HepG2 (cell line): Measurements from ENCODE around the gene TLK2. TPM values are rescaled to one million over a fixed set of nuclear protein-coding genes. Genes with fewer than 3 reads are reported as not detected.

Source experiments
- ATAC-seq: fragments of 200-7000 bp; cut with Tn5 transposase; 3 replicates; pipeline ENCODE4 v1.9.1; 2020; ENCODE audit warnings: mild to moderate bottlenecking, moderate library complexity
- BruUV-seq: library from RNA; stranded (reverse); fragments of 400-500 nt; replicated peaks from 2 replicates; lab custom pipeline; 2021; lab: Mats Ljungman, UMichigan
- CTCF ChIA-PET: fragments of 300-600 bp; formaldehyde crosslinking; extraction: SDS; loops from one replicate; lab custom pipeline; 2021; ENCODE audit warnings: low total read pairs, inconsistent platforms, low intra/inter-chr PET ratio; lab: Yijun Ruan, JAX
- POLR2A ChIA-PET: fragments of 350-600 bp; sonication (Branson Sonifier 250); formaldehyde crosslinking; loops from one replicate; lab custom pipeline; 2020; ENCODE audit warnings: antibody characterized with exemption, inconsistent platforms; lab: Yijun Ruan, JAX
- DNase-seq: peaks from one replicate; pipeline ENCODE4 v3.0.0-alpha.2; 2015; ENCODE audit warnings: low spot score
- FAIRE-seq: peaks from 3 replicates; lab custom pipeline; 2011; peaks lifted over from hg19 to GRCh38; lab: Jason Lieb, UNC
- H2AFZ ChIP-seq: one replicate; pipeline ENCODE4 v1.6.1; 2011; ENCODE audit warnings: low read length, inconsistent platforms
- H3K27ac ChIP-seq: fragments of 300-600 bp; 3 replicates; pipeline ENCODE4 v1.8.0; 2011; ENCODE audit warnings: mixed run types, mild to moderate bottlenecking, mixed read lengths, low read length, inconsistent platforms; ENCODE audit not compliant: insufficient read depth; ENCODE audit errors: extremely low read length
- H3K27me3 ChIP-seq, 2 experiments: fragments of 200-600 bp in 1 of 2; 2 replicates in 1 of 2; 3 replicates in 1 of 2; pipeline versions ENCODE4 v1.6.0 to v1.8.0; 2011; ENCODE audit warnings: low read length in 2 of 2, mild to moderate bottlenecking in 2 of 2, moderate library complexity in 2 of 2, inconsistent platforms in 1 of 2; ENCODE audit not compliant: insufficient read depth in 2 of 2, control insufficient read depth in 1 of 2
- H3K36me3 ChIP-seq, 2 experiments: fragments of 200-600 bp in 1 of 2; replicated peaks in 1 of 2; 2 replicates in 1 of 2; 3 replicates in 1 of 2; pipeline versions ENCODE4 v1.5.1 to v1.8.0; 2011; ENCODE audit warnings: low read length in 2 of 2, inconsistent platforms in 1 of 2; ENCODE audit not compliant: insufficient read depth in 2 of 2, control insufficient read depth in 1 of 2
- H3K4me1 ChIP-seq: 2 replicates; pipeline ENCODE4 v1.5.1; 2012; ENCODE audit warnings: low read length, inconsistent platforms; ENCODE audit not compliant: insufficient read depth
- H3K4me2 ChIP-seq: 2 replicates; pipeline ENCODE4 v1.6.0; 2011; ENCODE audit warnings: low read depth, low read length, inconsistent platforms
- H3K4me3 ChIP-seq, 3 experiments: fragments of 200-600 bp in 1 of 3; sonication (generic), shearing (Covaris generic) in 1 of 3; replicated peaks in 1 of 3; 2 replicates each; pipeline ENCODE4 v1.5.1; 2011 to 2016; ENCODE audit warnings: low read length in 3 of 3, inconsistent platforms in 2 of 3, low read depth in 2 of 3, mild to moderate bottlenecking in 2 of 3, control low read depth in 1 of 3, mixed read lengths in 1 of 3; ENCODE audit not compliant: insufficient read depth in 1 of 3
- H3K79me2 ChIP-seq: one replicate; pipeline ENCODE4 v1.6.1; 2011; ENCODE audit warnings: low read length, inconsistent platforms; ENCODE audit not compliant: insufficient read depth
- H3K9ac ChIP-seq: 2 replicates; pipeline ENCODE4 v1.6.0; 2011; ENCODE audit warnings: mild to moderate bottlenecking, low read depth, low read length, inconsistent platforms; ENCODE audit not compliant: insufficient read depth
- H3K9me3 ChIP-seq: 2 replicates; pipeline ENCODE4 v1.5.1; 2012; ENCODE audit warnings: mild to moderate bottlenecking, low read length
- H4K20me1 ChIP-seq: 2 replicates; pipeline ENCODE4 v1.6.0; 2011; ENCODE audit warnings: inconsistent platforms, mild to moderate bottlenecking, low read length, moderate library complexity; ENCODE audit not compliant: insufficient read depth
- ATF4 ChIP-seq, 2 experiments: fragments of 450-650 bp in 1 of 2; sonication (generic) in 1 of 2; formaldehyde crosslinking; IDR thresholded peaks; 2 replicates each; pipeline versions ENCODE4 v1.5.0 to v1.8.0; 2020 to 2022; ENCODE audit warnings: mild to moderate bottlenecking in 1 of 2, missing genetic modification reagents in 1 of 2
- ATF5 ChIP-seq: sonication (generic); formaldehyde crosslinking; IDR thresholded peaks from 2 replicates; pipeline ENCODE4 v1.4.0; 2020; ENCODE audit warnings: mild to moderate bottlenecking, low read depth, missing genetic modification reagents
- JDP2 ChIP-seq: sonication (generic); formaldehyde crosslinking; IDR thresholded peaks from 2 replicates; pipeline ENCODE4 v1.8.1; 2022; ENCODE audit warnings: missing genetic modification reagents, borderline replicate concordance
- NAIF1 ChIP-seq: sonication (generic); formaldehyde crosslinking; IDR thresholded peaks from 2 replicates; pipeline ENCODE4 v1.5.0; 2020; ENCODE audit warnings: mild to moderate bottlenecking, missing genetic modification reagents, borderline replicate concordance
- NFE2 ChIP-seq: sonication (generic); formaldehyde crosslinking; IDR thresholded peaks from 2 replicates; pipeline ENCODE4 v1.4.0; 2020; ENCODE audit warnings: missing genetic modification reagents
- PHF8 ChIP-seq: sonication (generic); formaldehyde crosslinking; IDR thresholded peaks from 2 replicates; pipeline ENCODE4 v1.5.0; 2020; ENCODE audit warnings: missing genetic modification reagents
- SAFB2 ChIP-seq: sonication (generic); formaldehyde crosslinking; IDR thresholded peaks from 2 replicates; pipeline ENCODE4 v1.5.1; 2020; ENCODE audit warnings: missing genetic modification reagents, low read depth, mild to moderate bottlenecking, borderline replicate concordance
- ZNF513 ChIP-seq: sonication (generic); formaldehyde crosslinking; conservative IDR thresholded peaks from 2 replicates; pipeline ENCODE4 v1.5.0; 2020; ENCODE audit warnings: missing genetic modification reagents
- ZNF550 ChIP-seq: sonication (generic); formaldehyde crosslinking; IDR thresholded peaks from 2 replicates; pipeline ENCODE4 v1.4.0; 2020; ENCODE audit warnings: mild to moderate bottlenecking, missing genetic modification reagents, borderline replicate concordance
- ZNF619 ChIP-seq: sonication (generic); formaldehyde crosslinking; IDR thresholded peaks from 2 replicates; pipeline ENCODE4 v1.4.0; 2020; ENCODE audit warnings: mild to moderate bottlenecking, missing genetic modification reagents
- ZNF672 ChIP-seq: sonication (generic); formaldehyde crosslinking; IDR thresholded peaks from 2 replicates; pipeline ENCODE4 v1.8.1; 2022; ENCODE audit warnings: missing genetic modification reagents
- WGBS: methylation state at CpG from one replicate; pipeline ENCODE4 v1.1.6; 2017; ENCODE audit warnings: low lambda C conversion rate; 5-methylcytosine and 5-hydroxymethylcytosine counted together
- in situ Hi-C: cut with HindIII; loops from 2 replicates; pipeline ENCODE4 v1.10.0; 2017; ENCODE audit warnings: low pct_unique_long_range_greater_than_20kb; ENCODE audit not compliant: extremely low pct_ligation_motif_present
- intact Hi-C: fragments of 100-400 bp; cut with micrococcal nuclease; formaldehyde crosslinking; loops from one replicate; pipeline ENCODE4 v1.10.0; 2022; ENCODE audit not compliant: unreplicated experiment
- polyA plus RNA-seq, 8 experiments: library from polyadenylated mRNA; depleted of rRNA in 3 of 8; stranded (reverse) in 7 of 8; unstranded in 1 of 8; fragments of >200 nt; fragmentation: Illumina TruSeq in 4 of 8; extraction: Trizol in 4 of 8; gene quantifications; 2 replicates each; pipeline versions ENCODE4 v1.2.1 to v1.2.3, GENCODE V29; 2011 to 2016; ENCODE audit warnings: low read depth in 4 of 8, missing spikeins in 1 of 8, mixed read lengths in 1 of 8; ENCODE audit not compliant: insufficient read depth in 1 of 8
- total RNA-seq, 5 experiments: library from RNA; depleted of rRNA; stranded (reverse); fragments of >200 nt; fragmentation: Illumina TruSeq; extraction: Trizol; gene quantifications; 2 replicates each; pipeline ENCODE4 v1.2.3, GENCODE V29; 2016; ENCODE audit warnings: low read depth in 1 of 5

Gene TLK2
- total and polyA plus RNA-seq, 2 of the 13 experiments (the other 11 are each of a cell fraction or from before 2014, with no cell fraction given) = 58.7 to 60.8 TPM

GRCh38 chr17:62657690-62658089 is 179.1 kb downstream of the TLK2 start:
- POLR2A ChIA-PET = no interaction called here
- TF ChIP-seq NFE2 (CRISPR knock-in tag) = no peak
- TF ChIP-seq ATF4 (CRISPR knock-in tag; IDR thresholded peaks at IDR 0.05) = no peak
- TF ChIP-seq ATF5 = no peak
- no peak for TF ChIP-seq ZNF619 (CRISPR knock-in tag)
- TF ChIP-seq SAFB2 (CRISPR knock-in tag) = no peak
- no peak for TF ChIP-seq ZNF550 (CRISPR knock-in tag)
- no peak for TF ChIP-seq JDP2 (CRISPR knock-in tag)
- no peak for TF ChIP-seq PHF8 (CRISPR knock-in tag)
- no peak for TF ChIP-seq ZNF672 (CRISPR knock-in tag)
- no peak for TF ChIP-seq NAIF1 (CRISPR knock-in tag)
- no peak for TF ChIP-seq ZNF513
- no peaks in the 10 kb centered on the region for H3K36me3 ChIP-seq

More at GRCh38 chr17:62657690-62658089, 179.1 kb downstream of the TLK2 start:
- ATAC-seq (no peak), DNase-seq (no peak), FAIRE-seq (no peak)
- no peak overlapping the region for H3K9ac ChIP-seq
- no peak overlapping the region for H3K4me3 ChIP-seq
- no peaks in the 10 kb centered on the region for H3K79me2 ChIP-seq
- no peaks in the 10 kb centered on the region for H4K20me1 ChIP-seq
- H3K9me3 ChIP-seq = no peaks in the 10 kb centered on the region
- 27% methylated on average over 9 of the region's 9 CpGs for WGBS
- peaks cover 12 to 63% of the 10 kb centered on the region in 2 experiments; a peak in 4 of 5 replicates for H3K27me3 ChIP-seq
- intact Hi-C loops (no loop called here), in situ Hi-C loops (no loop called here)
- no TSS peak for BruUV-seq
- no peak overlapping the region for H2AFZ ChIP-seq
- CTCF ChIA-PET = no interaction called here
- H3K4me2 ChIP-seq = no peak overlapping the region
- no peak overlapping the region for H3K27ac ChIP-seq
- H3K4me1 ChIP-seq = peaks cover 15% of the 10 kb centered on the region
